A549 treated with CpdA at 1 μM for 4 hours (cell line): ENCODE data around the gene ZDHHC6. TPM values are rescaled to one million over a fixed set of nuclear protein-coding genes. Genes with fewer than 3 reads are reported as not detected.

Experiments used
- total RNA-seq: library from RNA; stranded (reverse); fragments of 200-300 nt; extraction: Qiagen RNA extraction; gene quantifications from 5 replicates; pipeline ENCODE4 v1.2.3, GENCODE V29; 2022; ENCODE audit warnings: low read depth

The ZDHHC6 gene, protein sequence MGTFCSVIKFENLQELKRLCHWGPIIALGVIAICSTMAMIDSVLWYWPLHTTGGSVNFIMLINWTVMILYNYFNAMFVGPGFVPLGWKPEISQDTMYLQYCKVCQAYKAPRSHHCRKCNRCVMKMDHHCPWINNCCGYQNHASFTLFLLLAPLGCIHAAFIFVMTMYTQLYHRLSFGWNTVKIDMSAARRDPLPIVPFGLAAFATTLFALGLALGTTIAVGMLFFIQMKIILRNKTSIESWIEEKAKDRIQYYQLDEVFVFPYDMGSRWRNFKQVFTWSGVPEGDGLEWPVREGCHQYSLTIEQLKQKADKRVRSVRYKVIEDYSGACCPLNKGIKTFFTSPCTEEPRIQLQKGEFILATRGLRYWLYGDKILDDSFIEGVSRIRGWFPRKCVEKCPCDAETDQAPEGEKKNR
- 28.7 to 34.8 TPM (median 30.7 TPM) in 5 replicates for total RNA-seq

GRCh38 chr10:112446855-112447619, at the start of gene ZDHHC6, which contains the start of gene VTI1A:
Gene ZDHHC6, minus strand, starts transcription at chr10:112446914. Its CDS starts 1,478 bp downstream, at chr10:112445436.
Gene VTI1A, plus strand, starts transcription at chr10:112447215. Its CDS starts 159 bp downstream, at chr10:112447374.

Other genes starting within 250 kb of the ZDHHC6 start
- not detected in 5 replicates for gene TECTB, start 163.5 kb downstream of the ZDHHC6 start, total RNA-seq
- 0.08 to 0.21 TPM (median 0.13 TPM) in 5 replicates for gene ACSL5, start 72.8 kb downstream of the ZDHHC6 start, total RNA-seq
- gene VTI1A, start 301 bp upstream of the ZDHHC6 start, total RNA-seq, result 11.6 to 16.1 TPM (median 13.1 TPM) in 5 replicates